C1 segment of cervical spinal cord (tissue), 14 donors: Measurements from ENCODE around the gene MYO5B.
"Not testable (repeated sequence)": the region's sequence is repeated elsewhere in the genome, so short reads cannot be mapped to it uniquely, and the experiment has no call there.

Experiments
- DNase-seq, 14 donors: peaks; one replicate each; lab custom pipeline; 2025; lab: John Stamatoyannopoulos, UW

Gene MYO5B

DNA sequence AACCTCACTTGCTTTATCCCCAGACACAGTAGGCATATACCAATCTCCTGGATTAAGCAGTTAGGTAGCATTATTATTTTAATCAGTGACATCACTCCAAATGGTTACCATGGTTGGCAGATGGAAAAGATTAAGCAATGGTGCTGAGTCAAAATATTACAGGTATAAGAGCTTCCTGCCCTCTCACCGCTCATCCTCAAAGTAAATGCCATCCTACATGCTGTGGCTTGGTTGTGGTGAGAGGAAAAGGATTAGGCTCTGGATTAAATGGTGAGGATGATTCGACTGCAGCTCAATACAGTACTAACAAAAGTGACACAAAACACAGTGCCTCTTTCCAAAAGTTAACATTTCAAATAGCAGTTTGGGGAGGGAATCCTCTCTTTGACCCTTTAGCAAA lies 272.7 kb downstream of the MYO5B start:
- no peak for DNase-seq

- no peak for DNase-seq
These were observed 273.5 kb downstream of the MYO5B start for GRCh38 chr18:49921318-49921985.

- DNase-seq: no peak
These were observed 274.2 kb downstream of the MYO5B start for GRCh38 chr18:49920731-49921130.

- no peak for DNase-seq
These were observed 277.2 kb downstream of the MYO5B start for GRCh38 chr18:49917742-49918141.

GRCh38 chr18:49915352-49915751 lies 279.6 kb downstream of the MYO5B start:
- no peak for DNase-seq

- DNase-seq: no peak
These were observed 281.7 kb downstream of the MYO5B start for GRCh38 chr18:49913221-49913620.

GRCh38 chr18:49911427-49911826 lies 283.5 kb downstream of the MYO5B start:
- DNase-seq: no peak

DNA sequence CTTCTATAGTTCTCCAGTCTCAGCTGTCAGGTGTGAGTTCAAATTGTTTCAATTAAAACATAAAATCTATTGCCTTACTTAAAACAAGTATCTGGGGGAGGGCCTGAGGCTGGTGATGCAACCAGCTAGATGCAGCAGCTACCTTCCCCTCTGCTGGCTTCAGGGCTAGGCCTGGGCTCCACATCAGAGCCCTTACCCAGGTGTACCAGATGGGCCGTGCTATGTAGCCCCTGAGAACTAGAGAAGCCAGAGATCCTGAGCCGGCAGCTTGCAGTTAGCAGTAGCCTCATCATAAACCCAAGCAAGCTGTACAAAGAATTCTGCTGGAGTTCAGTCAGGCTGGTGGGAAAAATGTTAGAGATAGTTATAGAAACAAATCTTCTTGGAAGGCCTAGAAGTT lies 284.0 kb downstream of the MYO5B start:
- no peak for DNase-seq

DNA sequence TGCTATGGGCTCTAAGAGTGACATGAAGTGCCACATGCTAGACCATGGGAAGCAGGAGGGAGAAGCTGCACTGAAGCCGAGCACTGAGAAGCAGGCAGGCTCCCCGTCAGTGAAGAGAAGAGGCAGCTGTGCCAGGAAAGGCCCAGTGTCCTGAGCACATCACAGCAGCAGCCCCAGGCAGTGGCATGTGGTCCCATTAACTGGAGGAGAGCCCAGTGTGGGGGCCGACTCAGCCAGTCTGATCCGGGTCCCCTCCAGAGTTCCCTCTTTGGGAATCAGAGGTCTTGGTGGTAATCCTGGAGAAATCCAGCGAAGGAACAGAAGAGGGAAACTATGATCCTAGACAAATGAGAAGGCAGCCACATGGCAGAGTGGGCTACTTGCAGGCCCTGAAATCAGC lies 284.9 kb downstream of the MYO5B start:
- DNase-seq: no peak

DNA sequence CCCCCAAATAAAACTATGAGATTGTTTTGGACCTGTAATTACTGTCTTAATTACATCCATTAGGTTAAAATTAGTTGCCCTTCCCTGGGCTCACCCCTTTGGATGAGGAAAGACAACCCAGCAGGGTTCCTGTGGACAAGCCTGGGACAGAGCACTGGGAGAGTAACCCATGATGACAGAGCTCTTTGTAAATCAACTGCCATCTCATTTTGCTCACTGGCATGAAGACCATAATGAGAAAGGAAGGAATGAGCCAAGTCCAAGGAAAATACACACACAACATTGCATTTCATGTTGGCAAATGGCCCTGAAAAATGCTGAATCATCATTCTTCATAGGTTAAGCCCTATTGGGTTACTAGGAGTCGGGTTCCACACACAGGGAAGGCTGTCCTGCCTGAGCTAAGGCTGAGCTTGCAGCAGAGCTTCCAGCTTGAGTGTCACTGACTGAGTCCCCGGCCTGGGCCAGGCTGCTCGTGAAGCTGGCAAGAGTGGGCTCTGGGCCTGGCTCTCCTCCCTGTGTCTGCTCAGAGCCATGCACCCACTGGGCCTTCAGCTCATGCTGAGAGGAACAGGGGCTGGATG lies 287.5 kb downstream of the MYO5B start:
- DNase-seq: no peak

- DNase-seq: no peak
These were observed 289.2 kb downstream of the MYO5B start for GRCh38 chr18:49905771-49906170.

DNA sequence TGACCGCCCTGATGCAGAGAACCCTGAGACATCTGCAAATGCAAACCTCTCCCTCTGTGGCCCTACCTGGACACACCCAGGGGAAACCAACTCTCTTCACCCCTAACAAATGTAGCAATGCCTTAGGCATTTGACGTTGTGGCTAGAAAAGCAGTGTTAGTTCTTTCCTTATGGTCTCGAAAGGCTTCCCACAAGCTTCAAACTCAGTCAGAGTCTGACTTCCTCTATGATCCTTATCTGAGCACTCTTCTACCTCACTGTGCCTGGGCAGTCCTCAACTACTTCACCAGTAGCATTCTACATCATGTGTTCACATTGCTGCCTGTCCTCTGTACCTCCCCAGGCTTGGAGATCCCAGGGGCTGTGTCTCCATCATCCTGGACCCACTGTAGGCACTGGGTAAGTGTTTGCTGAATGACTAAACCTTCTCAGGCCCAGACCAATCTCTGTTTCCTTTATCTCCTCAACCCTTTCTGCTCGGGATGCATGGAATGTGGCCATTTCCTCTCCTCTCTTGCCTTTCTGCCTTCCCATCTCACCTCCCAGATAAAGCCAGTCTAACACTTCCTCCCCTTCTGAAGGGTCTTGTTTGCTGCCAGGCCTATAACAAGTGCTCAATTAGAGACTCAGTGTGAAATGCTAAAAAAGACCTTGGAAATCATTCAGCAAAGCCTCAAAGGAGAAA lies 289.9 kb downstream of the MYO5B start:
- no peak for DNase-seq

- no peak for DNase-seq
These were observed 293.0 kb downstream of the MYO5B start for GRCh38 chr18:49901862-49902340.

DNA sequence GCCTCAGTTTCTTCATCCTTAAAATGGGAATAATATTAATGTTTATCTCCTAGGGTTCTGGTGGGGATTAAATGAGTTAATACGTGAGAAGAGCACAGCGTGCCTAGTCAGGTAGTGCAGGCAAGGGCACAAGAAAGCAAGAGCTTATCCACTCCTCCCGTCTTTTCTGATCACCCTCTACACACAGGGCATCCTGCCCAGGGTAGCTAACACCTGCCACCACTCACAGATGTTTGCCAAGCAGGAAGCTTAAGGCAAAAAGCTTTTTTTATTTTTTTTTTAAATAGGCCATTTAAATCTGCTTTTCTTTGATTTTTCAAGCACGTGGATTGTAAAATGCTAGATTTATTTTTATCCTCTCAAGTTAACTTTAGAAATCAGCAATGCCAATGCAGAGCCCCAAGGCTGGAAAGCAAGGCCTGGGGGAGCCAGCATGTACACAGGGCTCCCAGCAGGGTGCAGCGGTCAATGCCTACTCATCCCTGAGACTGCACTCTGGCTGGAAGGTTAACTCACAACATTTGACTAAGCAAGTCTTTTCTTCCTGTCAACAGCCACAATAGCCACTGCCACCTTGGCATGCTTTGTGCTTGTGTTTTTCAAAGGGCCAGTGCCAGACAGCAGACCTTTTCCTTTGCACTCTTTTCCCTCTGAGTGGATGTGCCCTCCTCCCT lies 295.2 kb downstream of the MYO5B start:
- DNase-seq: no peak

DNA sequence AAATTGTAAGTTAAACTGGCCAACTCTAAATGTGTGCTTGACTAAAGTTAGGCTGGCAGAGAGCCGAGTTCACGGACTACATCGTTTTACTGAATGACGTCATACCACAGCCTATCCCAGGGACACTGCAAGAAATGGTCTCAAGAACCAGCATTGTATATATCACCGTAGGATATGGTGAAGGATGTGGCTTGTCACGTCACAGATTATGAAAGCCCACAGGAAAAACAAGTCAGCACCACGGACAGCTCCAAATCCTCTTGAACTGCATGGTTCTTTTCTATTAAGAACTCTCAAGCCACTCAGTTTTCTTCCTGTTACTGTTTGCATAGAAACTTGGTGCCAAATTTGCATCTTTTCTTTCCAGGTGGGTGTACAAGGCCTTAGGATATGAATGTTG lies 296.5 kb downstream of the MYO5B start:
- DNase-seq: peak in 2 of 14 donors; percentile 6 to 16

DNA sequence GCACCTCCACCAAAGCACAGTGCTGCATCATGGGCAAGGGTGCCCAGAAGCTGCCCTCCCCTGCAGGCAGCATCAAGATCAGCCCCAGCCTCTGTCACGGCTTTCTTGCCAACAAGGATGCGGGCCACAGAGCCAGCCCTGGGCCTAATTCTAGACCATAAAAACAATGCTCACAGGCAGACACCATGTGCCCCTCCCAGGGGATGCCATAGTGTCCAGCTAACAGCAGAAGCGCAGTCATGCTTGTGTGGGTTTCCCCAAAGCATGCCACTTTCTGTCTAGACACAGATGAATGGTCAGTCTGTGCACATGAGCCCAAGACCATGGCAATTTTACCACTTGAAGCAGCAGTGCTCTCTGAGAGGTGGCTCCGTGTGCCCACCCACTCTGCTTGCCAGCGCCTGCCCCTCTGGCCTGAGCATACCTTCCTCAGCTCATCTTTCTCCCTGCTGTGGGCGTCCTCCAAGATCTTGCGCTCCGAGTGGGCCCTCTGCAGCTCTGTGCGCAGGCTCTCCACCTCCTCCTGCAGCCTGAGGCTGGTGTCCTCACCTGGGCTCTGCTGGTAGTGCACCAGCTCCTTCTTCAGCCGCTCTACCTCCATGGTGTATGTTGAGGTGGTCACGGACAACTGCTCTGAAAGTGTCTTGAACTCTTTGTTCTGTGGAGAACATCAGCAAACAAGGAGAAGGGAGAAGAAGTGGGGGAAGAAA lies 300.3 kb downstream of the MYO5B start:
- no peak for DNase-seq

- DNase-seq: no peak
These were observed 301.9 kb downstream of the MYO5B start for GRCh38 chr18:49893036-49893435.

DNA sequence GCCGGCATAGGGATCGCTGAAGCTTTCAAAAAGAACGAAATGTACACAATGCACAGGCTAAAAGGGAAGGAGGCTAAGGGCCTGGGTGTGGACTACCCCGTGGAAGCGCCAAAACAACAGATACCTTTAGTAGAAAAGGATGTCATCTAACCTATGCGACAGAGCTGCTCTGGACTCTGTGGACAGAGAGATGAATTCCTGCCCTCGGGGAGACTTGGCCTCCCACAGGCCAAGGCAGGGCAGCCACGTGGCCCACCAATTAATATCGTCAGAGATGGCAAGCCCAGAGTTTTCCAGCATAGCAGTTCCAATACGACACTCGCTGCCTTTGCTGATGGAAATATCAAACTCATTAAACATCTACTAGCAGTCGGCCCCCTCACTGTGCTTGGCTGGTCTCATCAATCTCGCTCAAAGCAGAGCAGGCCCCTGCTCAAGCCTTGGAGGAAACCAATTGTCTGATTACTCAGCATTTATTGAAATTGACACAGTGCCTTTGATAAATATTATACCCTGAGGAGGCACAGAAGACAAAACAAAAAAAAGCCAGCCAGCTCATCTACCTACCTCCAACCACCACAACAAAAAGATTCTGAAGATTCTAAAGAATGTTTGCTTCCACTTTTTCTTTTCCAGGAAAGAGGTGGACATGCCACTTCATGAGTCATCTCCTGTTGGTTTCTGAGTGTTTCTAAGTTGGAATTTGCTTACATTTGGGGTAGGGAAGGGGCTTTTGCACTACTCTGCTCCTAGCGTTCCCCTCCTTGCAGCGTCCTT lies 302.6 kb downstream of the MYO5B start:
- DNase-seq: no peak

DNA sequence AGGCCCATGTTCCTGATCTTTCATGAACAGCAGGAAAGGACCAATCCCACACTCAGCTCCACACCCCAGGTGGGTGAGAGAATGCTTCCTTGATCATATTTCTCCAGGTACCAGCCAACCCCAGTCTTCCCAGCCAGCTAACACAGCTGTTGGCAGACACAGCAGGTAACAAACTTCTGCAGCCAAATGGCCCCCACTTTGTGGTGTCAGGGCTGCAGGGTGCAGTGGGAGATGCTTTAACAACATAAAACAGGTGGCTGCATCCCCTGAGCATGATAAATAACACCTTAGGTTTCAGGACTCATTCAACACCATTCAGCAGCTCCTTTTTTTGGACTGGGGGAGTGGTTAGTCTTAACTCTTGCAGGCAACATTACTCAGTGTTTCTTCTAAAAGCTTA lies 304.9 kb downstream of the MYO5B start:
- DNase-seq: no peak

DNA sequence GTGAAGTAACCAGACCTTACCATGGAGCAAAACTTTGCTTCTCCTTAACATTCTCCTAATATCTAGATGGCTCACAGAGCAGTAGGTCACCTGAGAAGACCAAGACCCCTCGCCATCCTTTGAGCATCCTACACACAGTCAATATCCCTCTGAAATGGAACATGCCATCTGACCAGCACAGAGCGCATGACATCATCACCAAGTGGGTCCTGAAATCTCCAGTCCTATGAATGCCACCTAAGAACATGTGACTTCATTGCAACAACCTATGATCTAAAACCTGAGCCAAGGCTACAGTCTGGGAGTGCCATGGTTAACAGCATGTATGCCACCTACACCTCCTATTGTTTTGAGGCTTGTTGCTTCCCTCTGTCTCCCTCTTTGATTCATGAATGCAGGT lies 305.4 kb downstream of the MYO5B start:
- DNase-seq: not testable (repeated sequence)
